Neural progenitor cell (in vitro differentiated cells): Measurements from ENCODE around the gene PNPLA6. TPM values are rescaled to one million over a fixed set of nuclear protein-coding genes. Genes with fewer than 3 reads are reported as not detected.
A peak's percentile ranks its signal among the peaks of the same experiment; 100 is the strongest.

Experiments
- DNase-seq: peaks from one replicate; pipeline ENCODE4 v3.0.0-alpha.2; 2016; ENCODE audit warnings: low spot score
- H2AFZ ChIP-seq: fragments of 200-600 bp; sonication (generic); replicated peaks from 2 replicates; pipeline ENCODE4 v1.6.1; 2016; ENCODE audit warnings: antibody characterized with exemption
- H3F3A ChIP-seq: fragments of 200-600 bp; sonication (generic); 2 replicates; pipeline ENCODE4 v1.6.1; 2016; ENCODE audit warnings: antibody characterized with exemption, low read depth
- H3K27ac ChIP-seq: fragments of 200-600 bp; sonication (generic); 2 replicates; pipeline ENCODE4 v1.5.1; 2016; ENCODE audit warnings: mild to moderate bottlenecking
- H3K27me3 ChIP-seq: fragments of 200-600 bp; sonication (generic); 2 replicates; pipeline ENCODE4 v1.6.1; 2016; ENCODE audit warnings: mild to moderate bottlenecking, moderate library complexity
- H3K36me3 ChIP-seq: fragments of 200-600 bp; sonication (generic); 2 replicates; pipeline ENCODE4 v1.5.1; 2016
- H3K4me1 ChIP-seq: fragments of 200-600 bp; sonication (generic); 2 replicates; pipeline ENCODE4 v1.6.1; 2016; ENCODE audit warnings: mixed run types
- H3K4me2 ChIP-seq: fragments of 200-600 bp; sonication (generic); 2 replicates; pipeline ENCODE4 v1.6.1; 2016
- H3K4me3 ChIP-seq: fragments of 200-600 bp; sonication (generic); 2 replicates; pipeline ENCODE4 v1.5.1; 2016
- H3K79me2 ChIP-seq: fragments of 200-600 bp; sonication (generic); 2 replicates; pipeline ENCODE4 v1.6.1; 2016; ENCODE audit warnings: low read depth
- H3K9ac ChIP-seq: fragments of 200-600 bp; sonication (generic); 2 replicates; pipeline ENCODE4 v1.6.1; 2016
- H3K9me3 ChIP-seq: fragments of 200-600 bp; sonication (generic); 2 replicates; pipeline ENCODE4 v1.5.1; 2016; ENCODE audit warnings: low read depth
- H4K20me1 ChIP-seq: fragments of 200-600 bp; sonication (generic); 2 replicates; pipeline ENCODE4 v1.6.1; 2016; ENCODE audit warnings: low read depth
- H3K27ac Mint-ChIP-seq: 3 replicates; pipeline ENCODE4 v1.8.0; 2021; ENCODE audit warnings: mixed read lengths
- H3K27me3 Mint-ChIP-seq: 2 replicates; pipeline ENCODE4 v1.8.0; 2022; ENCODE audit warnings: low read depth, mild to moderate bottlenecking, inconsistent platforms, moderate library complexity, mixed read lengths; ENCODE audit not compliant: insufficient read depth
- H3K36me3 Mint-ChIP-seq: 3 replicates; pipeline ENCODE4 v1.8.0; 2021; ENCODE audit warnings: mixed read lengths
- H3K4me1 Mint-ChIP-seq: 3 replicates; pipeline ENCODE4 v1.8.0; 2021; ENCODE audit warnings: mixed read lengths
- H3K4me3 Mint-ChIP-seq: 3 replicates; pipeline ENCODE4 v1.8.0; 2021; ENCODE audit warnings: mild to moderate bottlenecking, moderate library complexity, mixed read lengths
- H3K9me3 Mint-ChIP-seq: 3 replicates; pipeline ENCODE4 v1.8.0; 2020; ENCODE audit warnings: mixed read lengths
- EZH2 ChIP-seq: fragments of 200-600 bp; sonication (generic); IDR thresholded peaks from 2 replicates; pipeline ENCODE4 v1.6.1; 2017; ENCODE audit warnings: antibody characterized with exemption, mild to moderate bottlenecking, moderate library complexity
- EZH2phosphoT487 ChIP-seq: fragments of 200-600 bp; sonication (generic); IDR thresholded peaks from 2 replicates; pipeline ENCODE4 v1.6.1; 2017; ENCODE audit warnings: antibody characterized with exemption
- total RNA-seq: library from RNA; depleted of rRNA; stranded (reverse); fragments of >200 nt; gene quantifications from 2 replicates; pipeline ENCODE4 v1.2.3, GENCODE V29; 2015; ENCODE audit warnings: low replicate concordance
- TF ChIP-seq, protein P1 (sequence below): fragments of 200-600 bp; sonication (generic); IDR thresholded peaks from 2 replicates; pipeline ENCODE4 v1.5.1; 2017; ENCODE audit warnings: antibody characterized with exemption, mild to moderate bottlenecking

PNPLA6 gene
- total RNA-seq, 1 donor from 2014 or later = 25.5 TPM

DNA sequence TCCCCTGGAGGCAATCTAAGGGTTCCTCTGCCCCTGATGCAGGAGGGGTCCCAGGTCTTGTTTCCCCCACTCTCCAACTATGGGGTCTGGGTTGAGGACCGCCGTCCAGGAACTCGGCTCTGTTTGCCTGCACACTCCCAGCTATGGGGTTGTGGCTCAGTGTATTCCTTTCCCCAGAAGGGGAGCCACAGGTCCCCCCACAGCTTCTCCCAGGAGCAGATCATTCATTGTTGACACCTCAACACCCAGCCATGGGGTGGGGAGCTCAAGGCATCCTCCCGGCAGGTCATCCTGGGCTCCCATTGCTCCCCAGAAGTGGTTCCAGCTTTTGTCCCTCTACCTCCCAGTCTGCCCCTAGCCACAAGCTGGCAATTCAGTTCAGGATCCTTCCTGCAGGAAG is 18.6 kb upstream of the PNPLA6 start:
- peaks cover 21% of the 10 kb centered on the region for H3K79me2 ChIP-seq
- TF ChIP-seq, protein P1, sequence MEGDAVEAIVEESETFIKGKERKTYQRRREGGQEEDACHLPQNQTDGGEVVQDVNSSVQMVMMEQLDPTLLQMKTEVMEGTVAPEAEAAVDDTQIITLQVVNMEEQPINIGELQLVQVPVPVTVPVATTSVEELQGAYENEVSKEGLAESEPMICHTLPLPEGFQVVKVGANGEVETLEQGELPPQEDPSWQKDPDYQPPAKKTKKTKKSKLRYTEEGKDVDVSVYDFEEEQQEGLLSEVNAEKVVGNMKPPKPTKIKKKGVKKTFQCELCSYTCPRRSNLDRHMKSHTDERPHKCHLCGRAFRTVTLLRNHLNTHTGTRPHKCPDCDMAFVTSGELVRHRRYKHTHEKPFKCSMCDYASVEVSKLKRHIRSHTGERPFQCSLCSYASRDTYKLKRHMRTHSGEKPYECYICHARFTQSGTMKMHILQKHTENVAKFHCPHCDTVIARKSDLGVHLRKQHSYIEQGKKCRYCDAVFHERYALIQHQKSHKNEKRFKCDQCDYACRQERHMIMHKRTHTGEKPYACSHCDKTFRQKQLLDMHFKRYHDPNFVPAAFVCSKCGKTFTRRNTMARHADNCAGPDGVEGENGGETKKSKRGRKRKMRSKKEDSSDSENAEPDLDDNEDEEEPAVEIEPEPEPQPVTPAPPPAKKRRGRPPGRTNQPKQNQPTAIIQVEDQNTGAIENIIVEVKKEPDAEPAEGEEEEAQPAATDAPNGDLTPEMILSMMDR = no peak
- TF ChIP-seq EZH2phosphoT487 (no peak), EZH2 (no peak)
- H3K27ac ChIP-seq = no peak overlapping the region
- H3K4me3 ChIP-seq = peak overlapping the region; percentile 57
- Mint-ChIP-seq H3K27me3 (peaks cover 13% of the 10 kb centered on the region), H3K4me1 (peaks cover 25% of the 10 kb centered on the region), H3K27ac (peak overlapping the region; percentile 96), H3K4me3 (peak overlapping the region; percentile 92), H3K9me3 (no peaks in the 10 kb centered on the region), H3K36me3 (peaks cover 6% of the 10 kb centered on the region)
- H4K20me1 ChIP-seq = no peaks in the 10 kb centered on the region
- peaks cover 6% of the 10 kb centered on the region for H3K4me1 ChIP-seq
- no peaks in the 10 kb centered on the region for H3K27me3 ChIP-seq
- no peaks in the 10 kb centered on the region for H3K36me3 ChIP-seq
- H2AFZ ChIP-seq = no peak overlapping the region
- H3K9me3 ChIP-seq = no peaks in the 10 kb centered on the region
- peaks cover 22% of the 10 kb centered on the region for H3F3A ChIP-seq
- peak overlapping the region; percentile 89 for H3K4me2 ChIP-seq
- H3K9ac ChIP-seq = peak overlapping the region; percentile 80
- DNase-seq = no peak

DNA sequence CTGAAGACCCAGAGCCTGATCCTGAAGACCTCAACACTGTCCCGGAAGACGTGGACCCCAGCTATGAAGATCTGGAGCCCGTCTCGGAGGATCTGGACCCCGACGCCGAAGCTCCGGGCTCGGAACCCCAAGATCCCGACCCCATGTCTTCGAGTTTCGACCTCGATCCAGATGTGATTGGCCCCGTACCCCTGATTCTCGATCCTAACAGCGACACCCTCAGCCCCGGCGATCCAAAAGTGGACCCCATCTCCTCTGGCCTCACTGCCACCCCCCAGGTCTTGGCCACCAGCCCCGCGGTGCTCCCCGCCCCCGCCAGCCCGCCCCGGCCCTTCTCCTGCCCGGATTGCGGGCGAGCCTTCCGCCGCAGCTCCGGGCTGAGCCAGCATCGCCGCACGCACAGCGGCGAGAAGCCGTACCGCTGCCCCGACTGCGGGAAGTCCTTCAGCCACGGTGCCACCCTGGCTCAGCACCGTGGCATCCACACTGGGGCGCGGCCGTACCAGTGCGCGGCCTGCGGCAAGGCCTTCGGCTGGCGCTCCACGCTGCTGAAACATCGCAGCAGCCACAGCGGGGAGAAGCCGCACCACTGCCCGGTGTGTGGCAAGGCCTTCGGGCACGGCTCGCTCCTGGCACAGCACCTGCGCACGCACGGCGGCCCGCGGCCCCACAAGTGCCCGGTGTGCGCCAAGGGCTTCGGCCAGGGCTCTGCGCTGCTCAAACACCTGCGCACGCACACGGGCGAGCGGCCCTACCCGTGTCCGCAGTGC is 16.0 kb upstream of the PNPLA6 start:
- Histone ChIP-seq H2AFZ (no peak overlapping the region), H3K27ac (no peak overlapping the region), H3K9me3 (no peaks in the 10 kb centered on the region), H3F3A (peaks cover 11% of the 10 kb centered on the region), H3K9ac (no peak overlapping the region), H3K27me3 (no peaks in the 10 kb centered on the region), H3K79me2 (peaks cover 21% of the 10 kb centered on the region), H3K36me3 (no peaks in the 10 kb centered on the region), H3K4me3 (no peak overlapping the region), H3K4me1 (peaks cover 15% of the 10 kb centered on the region), H3K4me2 (no peak overlapping the region), H4K20me1 (peaks cover 4% of the 10 kb centered on the region)
- H3K9me3 Mint-ChIP-seq = no peaks in the 10 kb centered on the region
- no peak for DNase-seq
- no peak overlapping the region for H3K27ac Mint-ChIP-seq
- peaks cover 6% of the 10 kb centered on the region for H3K36me3 Mint-ChIP-seq
- peaks cover 32% of the 10 kb centered on the region for H3K4me1 Mint-ChIP-seq
- TF ChIP-seq, protein P1 = no peak
- TF ChIP-seq EZH2 (no peak), EZH2phosphoT487 (no peak)
- H3K4me3 Mint-ChIP-seq = peak overlapping the region; percentile 59
- peaks cover 9% of the 10 kb centered on the region for H3K27me3 Mint-ChIP-seq

DNA sequence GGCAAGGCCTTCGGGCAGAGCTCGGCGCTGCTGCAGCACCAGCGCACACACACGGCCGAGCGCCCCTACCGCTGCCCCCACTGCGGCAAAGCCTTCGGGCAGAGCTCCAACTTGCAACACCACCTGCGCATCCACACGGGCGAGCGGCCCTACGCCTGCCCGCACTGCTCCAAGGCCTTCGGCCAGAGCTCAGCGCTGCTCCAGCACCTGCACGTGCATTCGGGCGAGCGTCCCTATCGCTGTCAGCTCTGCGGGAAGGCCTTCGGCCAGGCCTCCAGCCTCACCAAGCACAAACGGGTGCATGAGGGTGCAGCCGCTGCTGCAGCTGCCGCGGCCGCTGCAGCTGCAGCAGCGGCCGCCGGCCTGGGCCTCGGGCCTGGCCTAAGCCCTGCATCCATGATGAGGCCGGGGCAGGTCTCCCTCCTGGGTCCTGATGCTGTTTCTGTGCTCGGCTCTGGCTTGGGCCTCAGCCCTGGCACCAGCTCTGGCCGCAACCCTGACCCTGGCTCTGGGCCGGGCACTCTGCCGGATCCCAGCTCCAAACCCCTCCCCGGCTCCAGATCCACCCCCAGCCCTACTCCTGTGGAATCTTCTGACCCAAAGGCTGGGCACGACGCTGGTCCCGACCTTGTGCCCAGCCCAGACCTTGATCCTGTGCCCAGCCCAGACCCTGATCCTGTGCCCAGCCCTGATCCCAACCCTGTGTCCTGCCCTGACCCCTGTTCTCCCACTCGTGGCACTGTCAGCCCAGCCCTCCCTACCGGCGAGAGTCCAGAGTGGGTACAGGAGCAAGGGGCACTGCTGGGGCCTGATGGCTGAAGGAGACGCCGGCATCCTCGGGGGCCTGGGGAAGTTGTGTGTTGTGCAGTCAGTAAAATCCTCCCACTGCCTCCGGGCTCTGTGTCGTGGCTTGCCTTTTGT is 15.1 kb upstream of the PNPLA6 start:
- Histone ChIP-seq H3K36me3 (no peaks in the 10 kb centered on the region), H3F3A (peaks cover 11% of the 10 kb centered on the region), H3K79me2 (peaks cover 21% of the 10 kb centered on the region), H3K27me3 (no peaks in the 10 kb centered on the region), H3K4me3 (no peak overlapping the region), H3K27ac (no peak overlapping the region), H3K4me2 (no peak overlapping the region), H4K20me1 (peaks cover 4% of the 10 kb centered on the region), H3K4me1 (peaks cover 13% of the 10 kb centered on the region), H3K9ac (no peak overlapping the region), H3K9me3 (no peaks in the 10 kb centered on the region), H2AFZ (no peak overlapping the region)
- DNase-seq = no peak
- peaks cover 6% of the 10 kb centered on the region for H3K36me3 Mint-ChIP-seq
- H3K27me3 Mint-ChIP-seq = peaks cover 9% of the 10 kb centered on the region
- H3K4me3 Mint-ChIP-seq = no peak overlapping the region
- no peak overlapping the region for H3K27ac Mint-ChIP-seq
- H3K9me3 Mint-ChIP-seq = no peaks in the 10 kb centered on the region
- no peak for TF ChIP-seq EZH2
- TF ChIP-seq, protein P1 = no peak
- TF ChIP-seq EZH2phosphoT487 = no peak
- H3K4me1 Mint-ChIP-seq = peaks cover 26% of the 10 kb centered on the region
